Tibial artery (tissue), 4 donors: ENCODE measurements around the gene CWC27.

ENCODE experiments used
- DNase-seq, 2 donors: peaks; one replicate each; pipeline ENCODE4 v3.0.0-alpha.2; 2019
- H3K27ac ChIP-seq, 2 donors: fragments of 200-600 bp; sonication (generic) in 1 of 2; 1 replicate in 1 of 2; 2 replicates in 1 of 2; pipeline ENCODE4 v1.5.1; 2018 to 2019; ENCODE audit warnings: mild to moderate bottlenecking in 1 of 2
- H3K27me3 ChIP-seq, 2 donors: fragments of 200-600 bp; sonication (generic) in 1 of 2; one replicate each; pipeline versions ENCODE4 v1.5.1 to v1.6.0; 2016 to 2019
- H3K36me3 ChIP-seq, 3 donors: fragments of 200-600 bp; sonication (generic) in 2 of 3; one replicate each; pipeline ENCODE4 v1.5.1; 2016 to 2019; ENCODE audit warnings: mild to moderate bottlenecking in 2 of 3
- H3K4me1 ChIP-seq, 4 donors: fragments of 200-600 bp; sonication (generic) in 2 of 4; 1 replicate in 3 of 4; 2 replicates in 1 of 4; pipeline ENCODE4 v1.5.1; 2016 to 2019
- H3K4me3 ChIP-seq, 2 donors: fragments of 200-600 bp; sonication (generic) in 1 of 2; 1 replicate in 1 of 2; 2 replicates in 1 of 2; pipeline ENCODE4 v1.5.1; 2018 to 2019; ENCODE audit warnings: mild to moderate bottlenecking in 2 of 2
- H3K9me3 ChIP-seq, 3 donors: fragments of 200-600 bp; sonication (generic) in 1 of 3; one replicate each; pipeline ENCODE4 v1.5.1; 2016 to 2019
- CTCF ChIP-seq, 2 experiments: fragments of 200-600 bp in 1 of 2; fragments of 450-650 bp in 1 of 2; IDR thresholded peaks; one replicate each; pipeline ENCODE4 v1.5.1; 2017 to 2019; ENCODE audit warnings: antibody characterized with exemption in 2 of 2, mild to moderate bottlenecking in 1 of 2, moderate library complexity in 1 of 2
- intact Hi-C: fragments of 100-400 bp; cut with DNase I; formaldehyde crosslinking; loops from one replicate; pipeline ENCODE4 v1.15.0; 2023; ENCODE audit warnings: low total_unique reads

Gene CWC27

GRCh38 chr5:65065001-65065511, 296.3 kb downstream of the CWC27 start:
- no peak for DNase-seq
- no peak overlapping the region for H3K4me3 ChIP-seq
- H3K27ac ChIP-seq = peak overlapping the region in 1 of 2 donors; percentile 19
- no peaks in the 10 kb centered on the region for H3K36me3 ChIP-seq
- peaks cover 0 to 54% (median 43%) of the 10 kb centered on the region in 4 donors for H3K4me1 ChIP-seq
- no peak for TF ChIP-seq CTCF (IDR thresholded peaks at IDR 0.05)
- H3K27me3 ChIP-seq = no peaks in the 10 kb centered on the region
- intact Hi-C loops = no loop called here
- no peaks in the 10 kb centered on the region for H3K9me3 ChIP-seq

DNA sequence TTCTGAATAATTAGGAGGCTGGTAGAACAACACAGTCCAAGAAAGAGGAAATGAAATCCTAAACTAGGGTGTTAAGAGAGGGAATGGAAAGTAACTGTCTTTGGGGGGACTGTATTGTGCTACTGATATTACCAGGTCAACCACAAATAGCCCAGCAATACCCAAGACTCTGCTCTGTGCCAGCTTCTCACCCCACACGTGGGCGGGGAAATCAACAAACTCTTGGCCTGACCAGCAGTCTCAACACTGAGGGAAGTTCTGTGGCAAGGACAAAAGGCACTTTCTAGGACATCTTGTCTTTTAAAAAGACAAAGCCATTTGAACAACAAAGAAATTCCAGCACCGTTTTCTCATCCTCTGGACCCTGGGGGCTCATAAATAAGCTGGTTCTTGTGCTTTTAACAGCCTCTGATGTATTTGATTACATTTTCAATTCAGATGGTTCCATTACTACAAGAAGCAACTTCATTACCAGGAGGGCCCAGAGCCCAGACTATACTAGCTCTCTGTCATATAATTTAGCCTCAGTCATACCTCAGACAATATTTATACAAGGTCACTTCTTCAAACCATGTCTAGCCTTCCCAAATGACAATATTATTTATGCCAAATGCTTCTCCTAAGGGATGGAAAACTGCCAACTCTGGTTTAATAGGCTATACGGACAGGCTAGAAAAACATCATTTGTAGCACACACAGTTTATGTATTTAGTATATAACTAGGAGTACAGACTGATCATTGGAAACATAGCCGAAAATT, 297.8 kb downstream of the CWC27 start:
- Histone ChIP-seq H3K4me3 (no peak overlapping the region), H3K27ac (peak overlapping the region; percentile 58 to 72), H3K36me3 (no peaks in the 10 kb centered on the region), H3K27me3 (no peaks in the 10 kb centered on the region), H3K4me1 (peaks cover 0 to 39% (median 33%) of the 10 kb centered on the region in 4 donors), H3K9me3 (no peaks in the 10 kb centered on the region)
- no peak for TF ChIP-seq CTCF (IDR thresholded peaks at IDR 0.05)
- intact Hi-C loops = no loop called here
- DNase-seq = peak; percentile 39 to 71

GRCh38 chr5:65067147-65067506, 298.4 kb downstream of the CWC27 start:
- Histone ChIP-seq H3K27me3 (no peaks in the 10 kb centered on the region), H3K4me3 (no peak overlapping the region), H3K9me3 (no peaks in the 10 kb centered on the region), H3K27ac (peak overlapping the region; percentile 58 to 72), H3K36me3 (no peaks in the 10 kb centered on the region), H3K4me1 (peaks cover 0 to 33% (median 27%) of the 10 kb centered on the region in 4 donors)
- no peak for DNase-seq
- intact Hi-C loops = no loop called here
- TF ChIP-seq CTCF (IDR thresholded peaks at IDR 0.05) = no peak
